Measurements from ENCODE around the gene NEURL1.
"Not testable (repeated sequence)": the region's sequence is repeated elsewhere in the genome, so short reads cannot be mapped to it uniquely, and the experiment has no call there.

Gene NEURL1

GRCh38 chr10:103495321-103495720, 1.8 kb downstream of the NEURL1 start:
- no peak for ATAC-seq

GRCh38 chr10:103497161-103497915, 3.8 kb downstream of the NEURL1 start:
- no peak for ATAC-seq

GRCh38 chr10:103498936-103499638, 5.6 kb downstream of the NEURL1 start:
- ATAC-seq: no peak

- no peak for ATAC-seq
Observed at GRCh38 chr10:103499881-103500280, 6.4 kb downstream of the NEURL1 start.

- ATAC-seq: no peak
Observed at GRCh38 chr10:103500481-103500880, 7.0 kb downstream of the NEURL1 start.

- no peak for ATAC-seq
Observed at GRCh38 chr10:103501186-103501585, 7.7 kb downstream of the NEURL1 start.

- no peak for ATAC-seq
Observed at GRCh38 chr10:103502849-103503660, 9.6 kb downstream of the NEURL1 start.

- ATAC-seq: not testable (repeated sequence)
Observed at GRCh38 chr10:103503777-103504176, 10.3 kb downstream of the NEURL1 start.

GRCh38 chr10:103504181-103504783, 10.8 kb downstream of the NEURL1 start:
- ATAC-seq: peak; percentile 62 to 69

- ATAC-seq: no peak
Observed at GRCh38 chr10:103506061-103506460, 12.6 kb downstream of the NEURL1 start.

GRCh38 chr10:103507235-103508191, 14.0 kb downstream of the NEURL1 start:
- no peak for ATAC-seq

GRCh38 chr10:103510046-103510685, 16.7 kb downstream of the NEURL1 start:
- no peak for ATAC-seq

GRCh38 chr10:103510791-103511752, 17.6 kb downstream of the NEURL1 start:
- ATAC-seq: no peak

- no peak for ATAC-seq
Observed at GRCh38 chr10:103512166-103512565, 18.7 kb downstream of the NEURL1 start.

GRCh38 chr10:103512591-103513379, 19.3 kb downstream of the NEURL1 start:
- no peak for ATAC-seq

GRCh38 chr10:103513380-103514060, 20.0 kb downstream of the NEURL1 start:
- no peak for ATAC-seq

GRCh38 chr10:103514244-103514643, 20.7 kb downstream of the NEURL1 start:
- no peak for ATAC-seq

Data from activated CD4-positive, CD25-positive, alpha-beta regulatory T cell treated with anti-CD3 and anti-CD28 coated beads, Interleukin-2, amount 50 U/mL, for 24 hours (primary cell).